Heart left ventricle (tissue), 16 donors: ENCODE measurements around the gene BRF1. TPM values are rescaled to one million over a fixed set of nuclear protein-coding genes. Genes with fewer than 3 reads are reported as not detected.

Experiments used
- ATAC-seq, 4 donors: fragments of 200-7000 bp; cut with Tn5 transposase; one replicate each; pipeline ENCODE4 v1.9.1; 2020 to 2022; ENCODE audit warnings: moderate library complexity in 4 of 4, mild to moderate bottlenecking in 3 of 4, moderate number of reproducible peaks in 1 of 4
- DNase-seq, 5 donors: peaks; one replicate each; pipeline ENCODE4 v3.0.0-alpha.2; 2020
- H3K27ac ChIP-seq, 12 donors: fragments of 200-600 bp; sonication (generic) in 4 of 12; one replicate each; pipeline versions ENCODE4 v1.5.0 to v1.8.0; 2016 to 2022; ENCODE audit warnings: mild to moderate bottlenecking in 2 of 12
- H3K27me3 ChIP-seq, 9 donors: fragments of 200-600 bp; sonication (generic) in 2 of 9; one replicate each; pipeline versions ENCODE4 v1.5.1 to v1.8.0; 2016 to 2022; ENCODE audit warnings: mild to moderate bottlenecking in 3 of 9
- H3K36me3 ChIP-seq, 9 donors: fragments of 200-600 bp; sonication (generic) in 2 of 9; one replicate each; pipeline versions ENCODE4 v1.5.0 to v1.8.0; 2018 to 2022; ENCODE audit warnings: mild to moderate bottlenecking in 2 of 9
- H3K4me1 ChIP-seq, 12 donors: fragments of 200-600 bp; sonication (generic) in 4 of 12; one replicate each; pipeline versions ENCODE4 v1.5.0 to v1.8.0; 2016 to 2022; ENCODE audit warnings: mild to moderate bottlenecking in 3 of 12
- H3K4me3 ChIP-seq, 12 donors: fragments of 200-600 bp; sonication (generic) in 4 of 12; one replicate each; pipeline versions ENCODE4 v1.5.0 to v1.8.0; 2017 to 2022; ENCODE audit warnings: mild to moderate bottlenecking in 9 of 12, moderate library complexity in 4 of 12
- H3K9me3 ChIP-seq, 12 donors: fragments of 200-600 bp; sonication (generic) in 4 of 12; one replicate each; pipeline versions ENCODE4 v1.5.0 to v1.8.0; 2016 to 2022; ENCODE audit warnings: mild to moderate bottlenecking in 1 of 12
- CTCF ChIP-seq, 12 donors: fragments of 200-600 bp; sonication (generic) in 4 of 12; IDR thresholded peaks; one replicate each; pipeline versions ENCODE4 v1.5.0 to v1.8.0; 2018 to 2022; ENCODE audit warnings: antibody characterized with exemption in 12 of 12, mild to moderate bottlenecking in 5 of 12
- POLR2A ChIP-seq, 2 donors: fragments of 450-650 bp; IDR thresholded peaks; one replicate each; pipeline ENCODE4 v1.6.1; 2017; ENCODE audit warnings: antibody characterized with exemption in 2 of 2, mild to moderate bottlenecking in 2 of 2, moderate library complexity in 2 of 2
- WGBS, 4 donors: extraction: QIAGEN DNeasy Blood & Tissue Kit in 2 of 4; methylation state at CpG; one replicate each; pipeline versions ENCODE4 v1.1.5 to v1.1.7; 2013 to 2018; 5-methylcytosine and 5-hydroxymethylcytosine counted together
- intact Hi-C, 10 donors: fragments of 100-400 bp; cut with DNase I; formaldehyde crosslinking; loops; one replicate each; pipeline versions ENCODE4 v1.11.1 to v1.14.2; 2022
- polyA plus RNA-seq, 2 donors: library from polyadenylated mRNA; stranded (reverse); fragments of 200-250 nt; gene quantifications; one replicate each; pipeline ENCODE4 v1.2.3, GENCODE V29; 2013
- total RNA-seq, 9 donors: library from RNA; depleted of rRNA in 2 of 9; stranded (reverse); fragments of >200 nt in 2 of 9; fragmentation: NEBNext Ultra II Directional in 3 of 9; extraction: Animal tissue kit (Norgen Biotek cat#: 25700) in 3 of 9; gene quantifications; one replicate each; pipeline versions ENCODE4 v1.1.0 to v1.2.4, GENCODE V29; 2016 to 2023
- donor health status: ischemic (EF 13 %, LVEDD 7.1; RV severe dilation, severe dysfunction).
- donor health status: healthy with polysubstance abuse.
- donor health status: DM: no; HTN: yes; CAD: no.
- donor health status: DM: no; HTN: no; CAD: no.
- donor health status: ischemic (EF 25% LVEDD 6.9; RV normal size, moderate dysfunction).
- donor health status: ischemic (EF 25% LVEDD 5.7; RV mildly dilated, moderate dysfunction).
- donor health status: healthy.
- donor health status: DM: yes; HTN: yes; CAD: no.
- donor health status: ischemic (EF 35%, LVEDD 5.7; RV mildly dilated, moderate dysfunction).
- donor health status: nonischemic (EF 11% LVEDD 7.7; RV severe dilation, severe dysfunction).
- donor health status: DM: yes; HTN: yes; CAD: no.
- donor health status: PGD.
- donor health status: ischemic (EF 29% LVEDD 5.4; RV normal size, mild dysfunction).
- donor health status: nonischemic (EF 23%, LVEDD 6.1; RV moderate dilation, normal function).

BRF1 gene
- total and polyA plus RNA-seq, 11 donors = 13.3 to 25.3 (median 18.7) TPM

GRCh38 chr14:105273062-105273461 lies 27.7 kb downstream of the BRF1 start:
- no peak for DNase-seq
- Histone ChIP-seq H3K4me1 (peaks cover 0 to 20% (median 2%) of the 10 kb centered on the region in 12 donors), H3K27me3 (no peaks in the 10 kb centered on the region), H3K4me3 (no peak overlapping the region), H3K36me3 (peaks cover 0 to 22% (median 0%) of the 10 kb centered on the region in 9 donors), H3K27ac (no peak overlapping the region), H3K9me3 (no peaks in the 10 kb centered on the region)
- ATAC-seq = no peak
- WGBS, 4 donors = 86 to 95% (median 94%) methylated on average over 12 of the region's 12 CpGs
- TF ChIP-seq POLR2A (IDR thresholded peaks at IDR 0.05) = no peak
- TF ChIP-seq CTCF (IDR thresholded peaks at IDR 0.05) = no peak
- intact Hi-C loops = loop anchor here in 1 of 10 donors (5.0 kb wide), 1 partner anchor 79 kb away; no protein-coding TSS in a partner anchor

- intact Hi-C loops = loop anchor here in 1 of 10 donors (5.0 kb wide), 1 partner anchor 80 kb away; no protein-coding TSS in a partner anchor
- Histone ChIP-seq H3K36me3 (peaks cover 0 to 22% (median 0%) of the 10 kb centered on the region in 9 donors), H3K4me1 (peaks cover 0 to 20% (median 2%) of the 10 kb centered on the region in 12 donors), H3K27ac (no peak overlapping the region), H3K9me3 (no peaks in the 10 kb centered on the region), H3K4me3 (no peak overlapping the region), H3K27me3 (no peaks in the 10 kb centered on the region)
- DNase-seq (no peak), ATAC-seq (no peak)
- TF ChIP-seq POLR2A (IDR thresholded peaks at IDR 0.05) (no peak), CTCF (IDR thresholded peaks at IDR 0.05) (no peak)
- 91 to 95% (median 92%) methylated on average over 15 of the region's 15 CpGs for WGBS, 4 donors
Measured at GRCh38 chr14:105272623-105273022, 28.2 kb downstream of the BRF1 start.

GRCh38 chr14:105271224-105271890 lies 29.4 kb downstream of the BRF1 start:
- DNase-seq (no peak), ATAC-seq (peak in 1 of 4 donors; percentile 4)
- no peak overlapping the region for H3K27ac ChIP-seq
- TF ChIP-seq CTCF (IDR thresholded peaks at IDR 0.05) (no peak), POLR2A (IDR thresholded peaks at IDR 0.05) (no peak)
- intact Hi-C loops = loop anchor here in 1 of 10 donors (5.0 kb wide), 1 partner anchor 81 kb away; no protein-coding TSS in a partner anchor
- no peaks in the 10 kb centered on the region for H3K27me3 ChIP-seq
- H3K36me3 ChIP-seq = peaks cover 0 to 22% (median 0%) of the 10 kb centered on the region in 9 donors
- H3K4me1 ChIP-seq = peaks cover 0 to 19% (median 2%) of the 10 kb centered on the region in 12 donors
- no peak overlapping the region for H3K4me3 ChIP-seq
- H3K9me3 ChIP-seq = no peaks in the 10 kb centered on the region
- 89 to 91% (median 90%) methylated on average over 14 to 22 of the region's 22 CpGs for WGBS, 4 donors

GRCh38 chr14:105269405-105269804 lies 31.4 kb downstream of the BRF1 start:
- TF ChIP-seq CTCF (IDR thresholded peaks at IDR 0.05) (no peak), POLR2A (IDR thresholded peaks at IDR 0.05) (no peak)
- Histone ChIP-seq H3K9me3 (no peaks in the 10 kb centered on the region), H3K4me3 (no peak overlapping the region), H3K27me3 (no peaks in the 10 kb centered on the region), H3K4me1 (peaks cover 0 to 10% (median 0%) of the 10 kb centered on the region in 12 donors), H3K27ac (no peak overlapping the region), H3K36me3 (peaks cover 0 to 24% (median 3%) of the 10 kb centered on the region in 9 donors)
- intact Hi-C loops = loop anchor here in 3 of 10 donors (5.0 to 10.0 kb wide), 2 partner anchors 67 to 75 kb away; no protein-coding TSS in a partner anchor
- 66 to 73% (median 68%) methylated on average over 9 to 11 of the region's 11 CpGs for WGBS, 4 donors
- ATAC-seq (no peak), DNase-seq (no peak)
